Measurements from ENCODE around the gene LACTBL1.

Gene LACTBL1

GRCh38 chr1:22914156-22914555 lies 58.5 kb downstream of the LACTBL1 start:
- DNase-seq (ENCODE audit: low read depth in 4 of 4, low spot score in 1 of 4), result no peak

GRCh38 chr1:22913421-22914141 lies 59.1 kb downstream of the LACTBL1 start:
- no peak for DNase-seq (ENCODE audit: low read depth in 4 of 4, low spot score in 1 of 4)

DNA sequence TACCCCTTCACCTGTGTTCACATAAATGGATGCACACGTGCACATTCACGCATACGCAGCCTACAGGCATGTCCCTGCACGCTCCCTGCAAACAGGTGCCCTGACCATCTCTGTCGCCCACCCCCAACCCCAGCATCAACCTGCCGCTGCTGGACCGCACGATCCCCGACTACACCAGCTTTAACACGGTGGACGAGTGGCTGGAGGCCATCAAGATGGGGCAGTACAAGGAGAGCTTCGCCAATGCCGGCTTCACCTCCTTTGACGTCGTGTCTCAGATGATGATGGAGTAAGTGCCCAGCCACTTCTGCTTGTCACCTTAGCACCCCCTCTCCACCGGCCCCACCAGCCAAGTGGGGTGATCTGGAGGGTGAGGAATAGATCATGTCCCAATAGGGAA lies 60.4 kb downstream of the LACTBL1 start:
- DNase-seq (ENCODE audit: low read depth in 4 of 4, low spot score in 1 of 4), result no peak

DNA sequence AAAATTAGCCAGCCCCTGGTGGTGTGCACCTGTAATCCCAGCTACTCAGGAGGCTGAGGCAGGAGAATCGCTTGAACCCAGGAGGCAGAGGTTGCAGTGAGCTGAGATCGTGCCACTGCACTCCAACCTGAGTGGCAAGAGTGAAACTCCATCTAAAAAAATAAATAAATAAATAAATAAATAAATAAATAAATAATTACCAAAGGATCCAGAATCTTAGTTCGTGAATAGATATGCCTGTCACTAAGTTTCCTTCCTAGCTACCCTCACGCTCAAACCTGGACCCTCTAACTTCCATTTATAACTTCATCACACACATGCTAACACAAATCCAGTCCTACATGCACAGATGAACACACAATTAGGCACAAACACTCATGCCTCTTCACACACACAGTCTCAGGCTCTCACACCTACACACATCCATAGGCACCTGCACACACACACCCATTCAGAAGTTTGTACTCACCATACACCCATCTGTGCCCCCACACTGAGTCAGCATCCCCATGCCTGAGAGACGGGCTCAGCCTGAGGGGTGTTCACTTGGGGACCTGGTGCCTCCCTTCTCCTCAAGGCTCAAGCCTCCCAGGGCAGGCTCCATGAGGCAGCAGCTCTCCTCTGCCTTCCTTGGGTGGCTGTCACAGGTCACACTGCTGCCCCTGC lies 61.5 kb downstream of the LACTBL1 start:
- no peak for DNase-seq (ENCODE audit: low read depth in 4 of 4, low spot score in 1 of 4)

DNA sequence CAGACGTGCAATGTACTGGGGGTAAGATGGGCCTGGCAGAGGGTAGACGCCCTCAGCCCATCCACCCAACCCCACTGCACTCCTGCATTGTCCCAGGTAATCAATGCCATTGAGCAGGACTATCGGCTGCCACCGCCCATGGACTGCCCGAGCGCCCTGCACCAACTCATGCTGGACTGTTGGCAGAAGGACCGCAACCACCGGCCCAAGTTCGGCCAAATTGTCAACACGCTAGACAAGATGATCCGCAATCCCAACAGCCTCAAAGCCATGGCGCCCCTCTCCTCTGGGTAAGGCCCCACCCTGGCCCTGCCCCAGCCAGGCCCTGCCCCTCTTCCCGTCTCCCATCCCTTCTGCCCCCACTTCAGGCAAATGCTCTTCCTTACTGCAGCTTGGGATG lies 62.4 kb downstream of the LACTBL1 start:
- no peak for DNase-seq (ENCODE audit: low read depth in 4 of 4, low spot score in 1 of 4)

- DNase-seq (ENCODE audit: low read depth in 4 of 4, low spot score in 1 of 4), result no peak
Measured at GRCh38 chr1:22908880-22909426, 63.7 kb downstream of the LACTBL1 start.

DNA sequence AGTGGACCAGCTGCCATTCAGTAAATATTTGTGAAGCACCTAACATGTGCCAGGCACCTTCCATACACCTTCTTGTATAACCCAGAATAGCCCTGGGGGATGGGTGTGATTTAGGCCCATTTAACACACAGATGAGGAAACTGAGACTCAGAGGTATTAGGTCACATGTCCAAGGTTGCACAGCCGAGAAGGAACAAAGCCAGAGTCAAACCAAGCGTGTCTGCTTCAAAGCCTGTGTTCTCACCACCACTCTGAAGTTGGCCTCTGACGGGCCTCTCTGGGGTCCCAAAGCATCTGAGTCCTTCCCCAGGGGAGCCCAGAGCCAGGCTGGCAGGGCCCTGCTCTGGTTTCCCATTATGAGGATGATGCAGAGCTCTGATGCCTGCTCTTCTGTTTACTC lies 65.1 kb downstream of the LACTBL1 start:
- DNase-seq (ENCODE audit: low read depth in 4 of 4, low spot score in 1 of 4), result no peak

DNA sequence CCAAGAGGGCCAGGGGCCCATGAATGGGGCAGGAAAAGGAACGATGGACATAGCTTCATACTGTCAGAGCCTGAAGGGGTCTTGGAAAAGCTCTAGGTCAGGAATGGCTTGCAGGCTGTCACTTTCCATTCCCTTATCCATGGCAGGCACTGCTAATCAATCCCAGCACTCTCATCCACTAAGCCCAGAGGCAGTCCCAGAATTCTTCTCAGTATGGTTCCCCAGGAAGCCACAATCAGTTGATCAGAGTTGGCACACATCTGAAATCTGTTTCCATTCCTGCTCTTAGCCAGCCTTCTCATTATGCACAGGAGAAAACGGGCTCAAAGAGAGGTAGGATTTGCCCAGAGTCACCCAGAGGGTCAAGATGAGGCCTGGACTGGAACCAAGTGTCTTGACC lies 65.7 kb downstream of the LACTBL1 start:
- DNase-seq (ENCODE audit: low read depth in 4 of 4, low spot score in 1 of 4), result no peak

GRCh38 chr1:22903113-22903512 lies 69.6 kb downstream of the LACTBL1 start:
- DNase-seq (ENCODE audit: low read depth in 4 of 4, low spot score in 1 of 4), result no peak

Data from stimulated activated CD4-positive, alpha-beta T cell treated with anti-CD3 and anti-CD28 coated beads, Interleukin-1b, Interleukin-23, amount 100 ng/mL, for 24 hours (primary cell).